ENCODE data around the gene SLC25A20.
"Not testable (repeated sequence)": the region's sequence is repeated elsewhere in the genome, so short reads cannot be mapped to it uniquely, and the experiment has no call there.

Gene SLC25A20

GRCh38 chr3:48926425-48927392 lies 28.0 kb upstream of the SLC25A20 start:
- no peak overlapping the region for H3K4me3 ChIP-seq (ENCODE audit: low read depth, low read length)
- TF ChIP-seq, protein P1, sequence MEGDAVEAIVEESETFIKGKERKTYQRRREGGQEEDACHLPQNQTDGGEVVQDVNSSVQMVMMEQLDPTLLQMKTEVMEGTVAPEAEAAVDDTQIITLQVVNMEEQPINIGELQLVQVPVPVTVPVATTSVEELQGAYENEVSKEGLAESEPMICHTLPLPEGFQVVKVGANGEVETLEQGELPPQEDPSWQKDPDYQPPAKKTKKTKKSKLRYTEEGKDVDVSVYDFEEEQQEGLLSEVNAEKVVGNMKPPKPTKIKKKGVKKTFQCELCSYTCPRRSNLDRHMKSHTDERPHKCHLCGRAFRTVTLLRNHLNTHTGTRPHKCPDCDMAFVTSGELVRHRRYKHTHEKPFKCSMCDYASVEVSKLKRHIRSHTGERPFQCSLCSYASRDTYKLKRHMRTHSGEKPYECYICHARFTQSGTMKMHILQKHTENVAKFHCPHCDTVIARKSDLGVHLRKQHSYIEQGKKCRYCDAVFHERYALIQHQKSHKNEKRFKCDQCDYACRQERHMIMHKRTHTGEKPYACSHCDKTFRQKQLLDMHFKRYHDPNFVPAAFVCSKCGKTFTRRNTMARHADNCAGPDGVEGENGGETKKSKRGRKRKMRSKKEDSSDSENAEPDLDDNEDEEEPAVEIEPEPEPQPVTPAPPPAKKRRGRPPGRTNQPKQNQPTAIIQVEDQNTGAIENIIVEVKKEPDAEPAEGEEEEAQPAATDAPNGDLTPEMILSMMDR (IDR thresholded peaks at IDR 0.05; ENCODE audit: control insufficient read depth, extremely low read depth, insufficient read depth): no peak
- DNase-seq (ENCODE audit: low read depth): no peak

- TF ChIP-seq, protein P1 (IDR thresholded peaks at IDR 0.05; ENCODE audit: control insufficient read depth, extremely low read depth, insufficient read depth): no peak
- DNase-seq (ENCODE audit: low read depth): no peak
- peak overlapping the region; percentile 95 for H3K4me3 ChIP-seq (ENCODE audit: low read depth, low read length)
Measured at GRCh38 chr3:48919215-48920138, 20.8 kb upstream of the SLC25A20 start.

GRCh38 chr3:48918388-48919214 lies 19.9 kb upstream of the SLC25A20 start, which contains the start of gene ARIH2:
ARIH2 (plus strand) TSS chr3:48918842; CDS start chr3:48927559, 8,717 bp downstream.
- DNase-seq (ENCODE audit: low read depth): peak; percentile 83
- H3K4me3 ChIP-seq (ENCODE audit: low read depth, low read length): peak within 1 kb of the TSS; percentile 95
- TF ChIP-seq, protein P1 (IDR thresholded peaks at IDR 0.05; ENCODE audit: control insufficient read depth, extremely low read depth, insufficient read depth): no peak

DNA sequence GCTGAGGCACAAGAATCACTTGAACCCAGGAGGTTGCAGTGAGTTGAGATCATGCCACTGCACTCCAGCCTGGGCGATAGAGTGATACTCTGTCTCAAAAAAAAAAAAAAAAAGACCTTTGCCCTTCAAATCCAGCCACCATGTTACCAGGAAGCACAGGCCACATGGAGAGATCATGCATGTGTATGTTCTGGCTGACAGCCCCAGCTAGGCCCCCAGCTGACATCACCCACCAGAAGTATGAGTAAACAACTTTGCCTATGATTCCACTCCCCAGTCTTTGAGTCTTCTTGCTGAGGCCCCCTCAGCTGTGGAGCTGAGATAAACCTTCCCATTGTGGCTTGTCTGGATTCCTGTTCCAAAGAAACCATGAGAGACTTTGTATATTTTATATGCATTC lies 16.6 kb upstream of the SLC25A20 start:
- no peak overlapping the region for H3K4me3 ChIP-seq (ENCODE audit: low read depth, low read length)
- TF ChIP-seq, protein P1 (IDR thresholded peaks at IDR 0.05; ENCODE audit: control insufficient read depth, extremely low read depth, insufficient read depth): no peak
- DNase-seq (ENCODE audit: low read depth): no peak

DNA sequence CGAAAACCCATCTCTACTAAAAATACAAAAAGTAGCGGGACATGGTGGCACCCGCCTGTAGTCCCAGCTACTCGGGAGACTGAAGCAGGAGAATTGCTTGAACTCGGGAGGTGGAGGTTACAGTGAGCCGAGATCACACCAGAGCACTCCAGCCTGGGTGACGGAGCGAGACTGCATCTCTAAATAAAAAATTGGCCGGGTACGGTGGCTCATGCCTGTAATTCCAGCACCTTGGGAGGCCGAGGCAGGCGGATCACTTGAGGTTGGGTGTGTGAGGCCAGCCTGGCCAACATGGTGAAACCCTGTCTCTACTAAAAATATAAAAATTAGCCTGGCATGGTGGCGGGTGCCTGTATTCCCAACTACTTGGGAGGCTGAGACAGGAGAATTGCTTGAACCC lies 8.3 kb upstream of the SLC25A20 start:
- H3K4me3 ChIP-seq (ENCODE audit: low read depth, low read length); DNase-seq (ENCODE audit: low read depth): not testable (repeated sequence)

DNA sequence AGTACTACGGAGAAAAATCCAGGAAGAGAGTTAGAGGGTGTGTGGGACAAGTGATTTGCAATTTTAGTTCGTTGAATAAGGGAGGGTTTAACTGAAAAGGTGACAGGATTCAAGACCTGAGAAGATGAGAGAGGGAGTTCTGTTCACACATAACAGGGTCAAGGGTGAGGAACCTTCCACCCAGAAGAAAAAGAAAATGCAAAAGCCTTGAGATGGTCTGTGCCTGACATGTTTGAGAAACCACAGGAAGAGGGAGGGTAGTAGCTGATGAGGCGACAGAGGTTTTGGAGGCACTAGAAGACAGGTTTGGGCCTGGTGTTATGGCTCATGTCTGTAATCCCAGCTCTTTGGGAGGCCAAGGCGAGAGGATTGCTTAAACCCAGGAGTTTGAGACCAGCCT lies 591 bp upstream of the SLC25A20 start:
- H3K4me3 ChIP-seq (ENCODE audit: low read depth, low read length): peak overlapping the region; percentile 54; the same call in 1 of the 2 replicates
- DNase-seq (ENCODE audit: low read depth): no peak
- TF ChIP-seq, protein P1 (IDR thresholded peaks at IDR 0.05; ENCODE audit: control insufficient read depth, extremely low read depth, insufficient read depth): no peak
